ENCODE data around the gene BTBD10. TPM values are rescaled to one million over a fixed set of nuclear protein-coding genes. Genes with fewer than 3 reads are reported as not detected.

BTBD10 gene
- polyA plus RNA-seq, 3 donors, result 36.5 to 38.3 (median 37.7) TPM

- no peak for DNase-seq (ENCODE audit: low read depth in 3 of 3, low spot score in 2 of 3)
Observed at GRCh38 chr11:13376838-13377237, 86.2 kb downstream of the BTBD10 start.

- DNase-seq (ENCODE audit: low read depth in 3 of 3, low spot score in 2 of 3), result no peak
Observed at GRCh38 chr11:13376402-13376801, 86.6 kb downstream of the BTBD10 start.

- DNase-seq (ENCODE audit: low read depth in 3 of 3, low spot score in 2 of 3), result no peak
Observed at GRCh38 chr11:13375798-13376197, 87.2 kb downstream of the BTBD10 start.

GRCh38 chr11:13373216-13373615 is 89.8 kb downstream of the BTBD10 start:
- DNase-seq (ENCODE audit: low read depth in 3 of 3, low spot score in 2 of 3), result no peak

- DNase-seq (ENCODE audit: low read depth in 3 of 3, low spot score in 2 of 3), result no peak
Observed at GRCh38 chr11:13368041-13368446, 95.0 kb downstream of the BTBD10 start.

GRCh38 chr11:13367115-13367514 is 95.9 kb downstream of the BTBD10 start:
- no peak for DNase-seq (ENCODE audit: low read depth in 3 of 3, low spot score in 2 of 3)

- no peak for DNase-seq (ENCODE audit: low read depth in 3 of 3, low spot score in 2 of 3)
Observed at GRCh38 chr11:13366266-13367026, 96.6 kb downstream of the BTBD10 start.

- DNase-seq (ENCODE audit: low read depth in 3 of 3, low spot score in 2 of 3), result no peak
Observed at GRCh38 chr11:13364388-13364787, 98.6 kb downstream of the BTBD10 start.

- DNase-seq (ENCODE audit: low read depth in 3 of 3, low spot score in 2 of 3), result no peak
Observed at GRCh38 chr11:13362596-13363109, 100.4 kb downstream of the BTBD10 start.

- no peak for DNase-seq (ENCODE audit: low read depth in 3 of 3, low spot score in 2 of 3)
Observed at GRCh38 chr11:13358596-13359270, 104.3 kb downstream of the BTBD10 start.

GRCh38 chr11:13357232-13357631 is 105.8 kb downstream of the BTBD10 start:
- DNase-seq (ENCODE audit: low read depth in 3 of 3, low spot score in 2 of 3), result no peak

GRCh38 chr11:13355191-13355590 is 107.8 kb downstream of the BTBD10 start:
- DNase-seq (ENCODE audit: low read depth in 3 of 3, low spot score in 2 of 3), result no peak

- DNase-seq (ENCODE audit: low read depth in 3 of 3, low spot score in 2 of 3), result no peak
Observed at GRCh38 chr11:13354335-13354734, 108.7 kb downstream of the BTBD10 start.

GRCh38 chr11:13352711-13353110 is 110.3 kb downstream of the BTBD10 start:
- DNase-seq (ENCODE audit: low read depth in 3 of 3, low spot score in 2 of 3), result no peak

GRCh38 chr11:13349581-13349980 is 113.4 kb downstream of the BTBD10 start:
- no peak for DNase-seq (ENCODE audit: low read depth in 3 of 3, low spot score in 2 of 3)

- no peak for DNase-seq (ENCODE audit: low read depth in 3 of 3, low spot score in 2 of 3)
Observed at GRCh38 chr11:13349046-13349445, 114.0 kb downstream of the BTBD10 start.

- no peak for DNase-seq (ENCODE audit: low read depth in 3 of 3, low spot score in 2 of 3)
Observed at GRCh38 chr11:13348305-13348704, 114.7 kb downstream of the BTBD10 start.

- DNase-seq (ENCODE audit: low read depth in 3 of 3, low spot score in 2 of 3), result no peak
Observed at GRCh38 chr11:13347901-13348300, 115.1 kb downstream of the BTBD10 start.

- no peak for DNase-seq (ENCODE audit: low read depth in 3 of 3, low spot score in 2 of 3)
Observed at GRCh38 chr11:13346470-13346869, 116.6 kb downstream of the BTBD10 start.

GRCh38 chr11:13344818-13345217 is 118.2 kb downstream of the BTBD10 start:
- no peak for DNase-seq (ENCODE audit: low read depth in 3 of 3, low spot score in 2 of 3)

GRCh38 chr11:13343931-13344717 is 118.9 kb downstream of the BTBD10 start:
- peak; percentile 31 to 69 (median 57) for DNase-seq (ENCODE audit: low read depth in 3 of 3, low spot score in 2 of 3)

Data from right renal cortex interstitium (tissue), 3 donors.